ENCODE data around the gene PCAT7.

DNA sequence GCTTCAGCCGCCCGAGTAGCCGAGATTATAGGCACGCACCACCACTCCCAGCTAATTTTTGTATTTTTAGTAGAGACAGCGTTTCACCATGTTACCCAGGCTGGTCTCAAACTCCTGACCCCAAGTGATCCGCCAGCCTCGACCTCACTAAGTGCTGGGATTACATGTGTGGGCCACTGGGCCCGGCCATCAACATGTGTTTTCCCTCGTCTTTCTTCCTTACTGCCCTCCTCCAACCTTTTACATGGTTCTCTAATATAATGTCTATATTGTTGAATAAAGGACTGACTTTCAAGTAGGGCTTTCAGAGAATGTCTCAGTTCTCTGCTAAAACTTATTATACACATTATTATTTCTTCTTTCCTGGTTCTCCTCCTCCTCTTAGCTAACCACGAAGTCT is 21.3 kb upstream of the PCAT7 start:
- TF ChIP-seq RFX5 (IDR thresholded peaks at IDR 0.05; ENCODE audit: low read depth, low read length) (no peak), ZNF316 (IDR thresholded peaks at IDR 0.05) (no peak), MCM5 (IDR thresholded peaks at IDR 0.05; ENCODE audit: low read depth) (no peak), ESRRA (IDR thresholded peaks at IDR 0.05; ENCODE audit: borderline replicate concordance, low read depth) (no peak), ZNF146 (CRISPR knock-in tag; IDR thresholded peaks at IDR 0.05; ENCODE audit: unreplicated experiment) (no peak), JUND (IDR thresholded peaks at IDR 0.05; ENCODE audit: borderline replicate concordance, low read depth, low read length) (no peak), JUND (tag; IDR thresholded peaks at IDR 0.05; ENCODE audit: borderline replicate concordance, low read depth, low read length) (no peak)
- TF ChIP-seq, protein P1, sequence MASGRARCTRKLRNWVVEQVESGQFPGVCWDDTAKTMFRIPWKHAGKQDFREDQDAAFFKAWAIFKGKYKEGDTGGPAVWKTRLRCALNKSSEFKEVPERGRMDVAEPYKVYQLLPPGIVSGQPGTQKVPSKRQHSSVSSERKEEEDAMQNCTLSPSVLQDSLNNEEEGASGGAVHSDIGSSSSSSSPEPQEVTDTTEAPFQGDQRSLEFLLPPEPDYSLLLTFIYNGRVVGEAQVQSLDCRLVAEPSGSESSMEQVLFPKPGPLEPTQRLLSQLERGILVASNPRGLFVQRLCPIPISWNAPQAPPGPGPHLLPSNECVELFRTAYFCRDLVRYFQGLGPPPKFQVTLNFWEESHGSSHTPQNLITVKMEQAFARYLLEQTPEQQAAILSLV (tag; IDR thresholded peaks at IDR 0.05), result no peak
- TF ChIP-seq, protein P2, sequence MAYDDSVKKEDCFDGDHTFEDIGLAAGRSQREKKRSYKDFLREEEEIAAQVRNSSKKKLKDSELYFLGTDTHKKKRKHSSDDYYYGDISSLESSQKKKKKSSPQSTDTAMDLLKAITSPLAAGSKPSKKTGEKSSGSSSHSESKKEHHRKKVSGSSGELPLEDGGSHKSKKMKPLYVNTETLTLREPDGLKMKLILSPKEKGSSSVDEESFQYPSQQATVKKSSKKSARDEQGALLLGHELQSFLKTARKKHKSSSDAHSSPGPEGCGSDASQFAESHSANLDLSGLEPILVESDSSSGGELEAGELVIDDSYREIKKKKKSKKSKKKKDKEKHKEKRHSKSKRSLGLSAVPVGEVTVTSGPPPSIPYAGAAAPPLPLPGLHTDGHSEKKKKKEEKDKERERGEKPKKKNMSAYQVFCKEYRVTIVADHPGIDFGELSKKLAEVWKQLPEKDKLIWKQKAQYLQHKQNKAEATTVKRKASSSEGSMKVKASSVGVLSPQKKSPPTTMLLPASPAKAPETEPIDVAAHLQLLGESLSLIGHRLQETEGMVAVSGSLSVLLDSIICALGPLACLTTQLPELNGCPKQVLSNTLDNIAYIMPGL (CRISPR knock-in tag; IDR thresholded peaks at IDR 0.05), result no peak

All from K562 (cell line).